DND-41 (cell line): Measurements from ENCODE around the gene MYO1B.

Experiments
- CTCF ChIP-seq: IDR thresholded peaks from 2 replicates; pipeline ENCODE4 v1.5.1; 2012; ENCODE audit warnings: borderline replicate concordance, low read length, moderate library complexity, mild to moderate bottlenecking; ENCODE audit not compliant: poor library complexity, severe bottlenecking; ENCODE audit errors: extremely low read depth
- EZH2 ChIP-seq: IDR thresholded peaks from 3 replicates; pipeline ENCODE4 v1.6.1; 2012; ENCODE audit warnings: borderline replicate concordance, low read depth, mild to moderate bottlenecking, moderate library complexity, low read length, inconsistent platforms; ENCODE audit not compliant: severe bottlenecking

DNA sequence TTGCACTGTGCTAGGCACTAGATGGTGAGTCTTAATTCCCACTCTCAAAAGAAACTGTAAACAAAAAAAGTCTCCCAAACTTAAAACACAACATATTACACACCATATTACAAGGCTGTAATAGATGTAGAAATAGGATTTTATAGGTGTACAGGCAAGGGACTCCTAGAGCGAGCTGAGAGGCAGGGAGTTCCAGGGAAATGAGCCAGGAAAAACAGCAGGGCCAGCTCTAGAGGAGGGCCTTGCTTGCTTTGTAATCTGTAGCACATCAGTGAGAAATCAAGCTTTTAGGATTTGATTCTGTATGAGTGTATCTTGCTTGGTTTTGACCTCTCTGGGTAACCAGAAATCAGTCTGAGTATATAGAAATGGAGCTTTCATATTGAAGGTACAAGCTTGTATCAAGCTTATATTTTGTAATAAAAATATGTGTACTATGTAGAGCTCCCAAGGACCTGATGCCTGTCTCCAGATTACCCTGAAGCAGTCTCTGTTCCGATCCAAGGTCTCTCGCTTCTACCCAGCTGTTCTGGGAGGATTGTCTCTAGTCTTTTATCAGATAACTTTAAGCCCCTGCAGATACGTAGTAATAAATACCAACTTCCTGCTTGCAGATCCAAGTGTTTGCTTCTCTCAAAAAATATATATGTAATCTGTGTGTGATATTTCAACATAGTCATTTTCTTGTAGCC, 73.0 kb downstream of the MYO1B start:
- no peak for TF ChIP-seq EZH2
- TF ChIP-seq CTCF = no peak
